Effector memory CD8-positive, alpha-beta T cell (primary cell): ENCODE measurements around the gene KCNT1.
A peak's percentile ranks its signal among the peaks of the same experiment; 100 is the strongest.

Source experiments
- ATAC-seq: fragments of 150-1000 bp; cut with Tn5 transposase; replicated peaks from 2 replicates; pipeline ENCODE4 v1.10.0; 2021; ENCODE audit warnings: mild to moderate bottlenecking, moderate library complexity
- DNase-seq, 3 experiments: peaks; one replicate each; pipeline ENCODE4 v3.0.0; 2021
- H3K27ac Mint-ChIP-seq, 2 donors: one replicate each; pipeline ENCODE4 v1.8.0; 2022; ENCODE audit warnings: mild to moderate bottlenecking in 2 of 2, mixed read lengths in 2 of 2, moderate library complexity in 2 of 2
- H3K27me3 Mint-ChIP-seq, 2 donors: one replicate each; pipeline ENCODE4 v1.8.0; 2022; ENCODE audit warnings: mixed read lengths in 2 of 2
- H3K36me3 Mint-ChIP-seq: one replicate; pipeline ENCODE4 v1.8.0; 2022; ENCODE audit warnings: mild to moderate bottlenecking, moderate library complexity, mixed read lengths; ENCODE audit not compliant: insufficient read depth
- H3K4me1 Mint-ChIP-seq, 2 donors: one replicate each; pipeline ENCODE4 v1.8.0; 2022; ENCODE audit warnings: low read depth in 2 of 2, mixed read lengths in 2 of 2
- H3K4me3 Mint-ChIP-seq, 2 donors: one replicate each; pipeline ENCODE4 v1.8.0; 2022; ENCODE audit warnings: mild to moderate bottlenecking in 2 of 2, mixed read lengths in 2 of 2, moderate library complexity in 2 of 2
- H3K9me3 Mint-ChIP-seq, 2 donors: one replicate each; pipeline ENCODE4 v1.8.0; 2022; ENCODE audit warnings: mixed read lengths in 2 of 2

The KCNT1 gene

GRCh38 chr9:135697226-135697625, 4.8 kb upstream of the KCNT1 start:
- no peaks in the 10 kb centered on the region for H3K36me3 Mint-ChIP-seq
- ATAC-seq (no peak), DNase-seq (no peak)
- no peak overlapping the region for H3K4me3 Mint-ChIP-seq
- H3K27ac Mint-ChIP-seq = peak overlapping the region in 1 of 2 donors; percentile 38
- peaks cover 12 to 20% of the 10 kb centered on the region in 2 donors for H3K27me3 Mint-ChIP-seq
- H3K9me3 Mint-ChIP-seq = no peaks in the 10 kb centered on the region
- no peaks in the 10 kb centered on the region for H3K4me1 Mint-ChIP-seq

GRCh38 chr9:135698236-135698635, 3.7 kb upstream of the KCNT1 start:
- Mint-ChIP-seq H3K9me3 (no peaks in the 10 kb centered on the region), H3K27ac (no peak overlapping the region), H3K4me1 (no peaks in the 10 kb centered on the region), H3K27me3 (peaks cover 11 to 18% of the 10 kb centered on the region in 2 donors), H3K36me3 (no peaks in the 10 kb centered on the region), H3K4me3 (no peak overlapping the region)
- DNase-seq (no peak), ATAC-seq (no peak)

GRCh38 chr9:135698767-135699166, 3.2 kb upstream of the KCNT1 start:
- Mint-ChIP-seq H3K4me3 (no peak overlapping the region), H3K27ac (no peak overlapping the region), H3K36me3 (no peaks in the 10 kb centered on the region), H3K9me3 (no peaks in the 10 kb centered on the region), H3K4me1 (no peaks in the 10 kb centered on the region), H3K27me3 (peaks cover 6 to 18% of the 10 kb centered on the region in 2 donors)
- ATAC-seq = no peak
- DNase-seq = no peak

- Mint-ChIP-seq H3K9me3 (no peaks in the 10 kb centered on the region), H3K36me3 (no peaks in the 10 kb centered on the region), H3K4me1 (no peaks in the 10 kb centered on the region), H3K4me3 (no peak within 1 kb of the TSS), H3K27ac (no peak within 1 kb of the TSS), H3K27me3 (peaks cover under 1 to 18% of the 10 kb centered on the region in 2 donors)
- ATAC-seq = no peak
- no peak for DNase-seq
Observed at GRCh38 chr9:135699440-135699839, 2.5 kb upstream of the KCNT1 start, which contains the start of gene SOHLH1. Gene SOHLH1, minus strand, starts transcription at chr9:135699481. Its CDS starts 14 bp downstream, at chr9:135699467.

- no peak overlapping the region for H3K27ac Mint-ChIP-seq
- no peak overlapping the region for H3K4me3 Mint-ChIP-seq
- DNase-seq (no peak), ATAC-seq (no peak)
- no peaks in the 10 kb centered on the region for H3K4me1 Mint-ChIP-seq
- H3K27me3 Mint-ChIP-seq = peaks cover 6 to 28% of the 10 kb centered on the region in 2 donors
- no peaks in the 10 kb centered on the region for H3K36me3 Mint-ChIP-seq
- no peaks in the 10 kb centered on the region for H3K9me3 Mint-ChIP-seq
Observed at GRCh38 chr9:135700525-135700924, 1.5 kb upstream of the KCNT1 start.

GRCh38 chr9:135701067-135701958, 672 bp upstream of the KCNT1 start:
- DNase-seq = peak; percentile 7 to 17 (median 16)
- Mint-ChIP-seq H3K27me3 (peaks cover 6 to 31% of the 10 kb centered on the region in 2 donors), H3K27ac (no peak overlapping the region), H3K4me1 (no peaks in the 10 kb centered on the region), H3K9me3 (no peaks in the 10 kb centered on the region), H3K36me3 (no peaks in the 10 kb centered on the region), H3K4me3 (no peak overlapping the region)
- peak; percentile 82 for ATAC-seq

GRCh38 chr9:135703726-135704125, 1.7 kb downstream of the KCNT1 start:
- no peak for ATAC-seq
- no peak for DNase-seq
- Mint-ChIP-seq H3K27ac (no peak overlapping the region), H3K4me1 (no peaks in the 10 kb centered on the region), H3K36me3 (no peaks in the 10 kb centered on the region), H3K9me3 (no peaks in the 10 kb centered on the region), H3K27me3 (peaks cover 6 to 43% of the 10 kb centered on the region in 2 donors), H3K4me3 (no peak overlapping the region)

- H3K9me3 Mint-ChIP-seq = no peaks in the 10 kb centered on the region
- no peaks in the 10 kb centered on the region for H3K4me1 Mint-ChIP-seq
- H3K27ac Mint-ChIP-seq = no peak overlapping the region
- H3K4me3 Mint-ChIP-seq = no peak overlapping the region
- no peaks in the 10 kb centered on the region for H3K36me3 Mint-ChIP-seq
- DNase-seq (no peak), ATAC-seq (no peak)
- peaks cover 6 to 49% of the 10 kb centered on the region in 2 donors for H3K27me3 Mint-ChIP-seq
Observed at GRCh38 chr9:135704483-135704882, 2.5 kb downstream of the KCNT1 start.

GRCh38 chr9:135705376-135705775, 3.4 kb downstream of the KCNT1 start:
- Mint-ChIP-seq H3K4me3 (no peak overlapping the region), H3K36me3 (no peaks in the 10 kb centered on the region), H3K27me3 (peaks cover 6 to 58% of the 10 kb centered on the region in 2 donors), H3K4me1 (no peaks in the 10 kb centered on the region), H3K9me3 (no peaks in the 10 kb centered on the region), H3K27ac (no peak overlapping the region)
- no peak for ATAC-seq
- no peak for DNase-seq

GRCh38 chr9:135706288-135706687, 4.3 kb downstream of the KCNT1 start:
- no peak for ATAC-seq
- peaks cover 6 to 67% of the 10 kb centered on the region in 2 donors for H3K27me3 Mint-ChIP-seq
- no peaks in the 10 kb centered on the region for H3K36me3 Mint-ChIP-seq
- H3K4me3 Mint-ChIP-seq = no peak overlapping the region
- DNase-seq = no peak
- H3K4me1 Mint-ChIP-seq = no peaks in the 10 kb centered on the region
- H3K9me3 Mint-ChIP-seq = no peaks in the 10 kb centered on the region
- H3K27ac Mint-ChIP-seq = no peak overlapping the region

GRCh38 chr9:135707252-135708138, 5.5 kb downstream of the KCNT1 start:
- no peak for DNase-seq
- Mint-ChIP-seq H3K4me3 (no peak overlapping the region), H3K4me1 (no peaks in the 10 kb centered on the region), H3K27ac (no peak overlapping the region), H3K27me3 (peaks cover 13 to 78% of the 10 kb centered on the region in 2 donors), H3K36me3 (no peaks in the 10 kb centered on the region), H3K9me3 (no peaks in the 10 kb centered on the region)
- no peak for ATAC-seq

GRCh38 chr9:135708164-135708563, 6.2 kb downstream of the KCNT1 start:
- H3K27me3 Mint-ChIP-seq = peaks cover 13 to 80% of the 10 kb centered on the region in 2 donors
- DNase-seq (no peak), ATAC-seq (no peak)
- no peaks in the 10 kb centered on the region for H3K36me3 Mint-ChIP-seq
- H3K9me3 Mint-ChIP-seq = no peaks in the 10 kb centered on the region
- no peak overlapping the region for H3K27ac Mint-ChIP-seq
- no peaks in the 10 kb centered on the region for H3K4me1 Mint-ChIP-seq
- no peak overlapping the region for H3K4me3 Mint-ChIP-seq

- peaks cover 0 to 3% of the 10 kb centered on the region in 2 donors for H3K4me1 Mint-ChIP-seq
- H3K27me3 Mint-ChIP-seq = peaks cover 21 to 79% of the 10 kb centered on the region in 2 donors
- no peaks in the 10 kb centered on the region for H3K36me3 Mint-ChIP-seq
- ATAC-seq (no peak), DNase-seq (no peak)
- no peak overlapping the region for H3K27ac Mint-ChIP-seq
- no peaks in the 10 kb centered on the region for H3K9me3 Mint-ChIP-seq
- no peak overlapping the region for H3K4me3 Mint-ChIP-seq
Observed at GRCh38 chr9:135711391-135711790, 9.4 kb downstream of the KCNT1 start.
